GM10847 (cell line): ENCODE measurements around the gene ABHD1.

Experiments
- POLR2A ChIP-seq: IDR thresholded peaks from 2 replicates; pipeline ENCODE4 v1.6.1; 2011; ENCODE audit not compliant: insufficient read length; ENCODE audit errors: extremely low read depth

Gene ABHD1

GRCh38 chr2:27125104-27125503 is 1.5 kb downstream of the ABHD1 start:
- no peak for TF ChIP-seq POLR2A

- no peak for TF ChIP-seq POLR2A
Observed at GRCh38 chr2:27126252-27126710, 2.7 kb downstream of the ABHD1 start.

- TF ChIP-seq POLR2A = no peak
Observed at GRCh38 chr2:27127883-27128667, 4.5 kb downstream of the ABHD1 start.

GRCh38 chr2:27128668-27129571 is 5.3 kb downstream of the ABHD1 start:
- no peak for TF ChIP-seq POLR2A

GRCh38 chr2:27130396-27130795 is 6.8 kb downstream of the ABHD1 start:
- no peak for TF ChIP-seq POLR2A

GRCh38 chr2:27131429-27131828 is 7.8 kb downstream of the ABHD1 start:
- TF ChIP-seq POLR2A = no peak

- TF ChIP-seq POLR2A = no peak
Observed at GRCh38 chr2:27133195-27133875, 9.7 kb downstream of the ABHD1 start.

GRCh38 chr2:27133905-27134780 is 10.5 kb downstream of the ABHD1 start, which contains the start of gene PREB:
Gene PREB, minus strand, starts transcription at chr2:27134636. Its CDS starts 215 bp downstream, at chr2:27134421.
- peak; percentile 86 for TF ChIP-seq POLR2A

GRCh38 chr2:27134781-27135477 is 11.3 kb downstream of the ABHD1 start:
- TF ChIP-seq POLR2A = no peak

- no peak for TF ChIP-seq POLR2A
Observed at GRCh38 chr2:27135478-27135955, 11.9 kb downstream of the ABHD1 start.

GRCh38 chr2:27136751-27137150 is 13.1 kb downstream of the ABHD1 start:
- no peak for TF ChIP-seq POLR2A

GRCh38 chr2:27137322-27137935 is 13.8 kb downstream of the ABHD1 start:
- TF ChIP-seq POLR2A = no peak

- no peak for TF ChIP-seq POLR2A
Observed at GRCh38 chr2:27138111-27138510, 14.5 kb downstream of the ABHD1 start.
